ENCODE measurements around the gene PTGIR.
"Not testable (repeated sequence)": the region's sequence is repeated elsewhere in the genome, so short reads cannot be mapped to it uniquely, and the experiment has no call there.

PTGIR gene

GRCh38 chr19:46637224-46637623, 12.3 kb upstream of the PTGIR start:
- no peak for DNase-seq

- no peak for DNase-seq
These were observed 11.3 kb upstream of the PTGIR start, which contains the start of gene GNG8 for GRCh38 chr19:46635920-46636761. Gene GNG8, minus strand, starts transcription at chr19:46636202. Its CDS starts 1,520 bp downstream, at chr19:46634682.

- DNase-seq = no peak
These were observed 9.8 kb upstream of the PTGIR start for GRCh38 chr19:46634656-46635218.

GRCh38 chr19:46634045-46634655, 9.3 kb upstream of the PTGIR start:
- DNase-seq = peak; percentile 70

GRCh38 chr19:46633130-46633529, 8.2 kb upstream of the PTGIR start:
- no peak for DNase-seq

GRCh38 chr19:46631481-46631880, 6.6 kb upstream of the PTGIR start:
- DNase-seq = no peak

GRCh38 chr19:46630586-46631205, 5.8 kb upstream of the PTGIR start:
- DNase-seq = no peak

GRCh38 chr19:46629546-46630025, 4.7 kb upstream of the PTGIR start:
- DNase-seq = no peak

GRCh38 chr19:46628970-46629369, 4.1 kb upstream of the PTGIR start:
- not testable (repeated sequence) for DNase-seq

- DNase-seq = no peak
These were observed 1.6 kb upstream of the PTGIR start for GRCh38 chr19:46626446-46626845.

- DNase-seq = no peak
These were observed 842 bp upstream of the PTGIR start for GRCh38 chr19:46625731-46626130.

- DNase-seq = no peak
These were observed 880 bp downstream of the PTGIR start for GRCh38 chr19:46623915-46624502.

GRCh38 chr19:46622118-46622446, 2.8 kb downstream of the PTGIR start:
- DNase-seq = no peak

- DNase-seq = no peak
These were observed 3.4 kb downstream of the PTGIR start for GRCh38 chr19:46621191-46622117.

GRCh38 chr19:46620716-46621115, 4.2 kb downstream of the PTGIR start:
- DNase-seq = no peak

- DNase-seq = no peak
These were observed 4.6 kb downstream of the PTGIR start for GRCh38 chr19:46620267-46620666.

GRCh38 chr19:46618670-46619231, 6.1 kb downstream of the PTGIR start:
- peak; percentile 45 for DNase-seq

GRCh38 chr19:46617601-46618000, 7.3 kb downstream of the PTGIR start:
- no peak for DNase-seq

- peak; percentile 31 for DNase-seq
These were observed 8.1 kb downstream of the PTGIR start for GRCh38 chr19:46616631-46617322.

- no peak for DNase-seq
These were observed 8.9 kb downstream of the PTGIR start for GRCh38 chr19:46615966-46616365.

GRCh38 chr19:46614114-46614722, 10.7 kb downstream of the PTGIR start:
- peak; percentile 40 for DNase-seq

All from NCI-H2029 treated with DMSO at 0.1 percent for 48 hours (cell line).